Germinal center (tissue), 1 donor: ENCODE data around the gene KRTAP4-3.
"Not testable (repeated sequence)": the region's sequence is repeated elsewhere in the genome, so short reads cannot be mapped to it uniquely, and the experiment has no call there.

Experiments used
- DNase-seq: peaks from one replicate; pipeline ENCODE4 v3.0.0; 2012; ENCODE audit warnings: mixed read lengths, low spot score

KRTAP4-3 gene

GRCh38 chr17:41151525-41151924, 16.5 kb downstream of the KRTAP4-3 start:
- no peak for DNase-seq

GRCh38 chr17:41150026-41150425, 18.0 kb downstream of the KRTAP4-3 start:
- DNase-seq: no peak

GRCh38 chr17:41149652-41149985, 18.4 kb downstream of the KRTAP4-3 start, which contains the start of gene KRTAP4-5:
Gene KRTAP4-5, minus strand, starts transcription at chr17:41149825. Its CDS starts 58 bp downstream, at chr17:41149767.
- DNase-seq: no peak

- not testable (repeated sequence) for DNase-seq
Measured at GRCh38 chr17:41148971-41149651, 18.9 kb downstream of the KRTAP4-3 start.

- DNase-seq: no peak
Measured at GRCh38 chr17:41147531-41148204, 20.4 kb downstream of the KRTAP4-3 start.

- no peak for DNase-seq
Measured at GRCh38 chr17:41145261-41145660, 22.8 kb downstream of the KRTAP4-3 start.

- no peak for DNase-seq
Measured at GRCh38 chr17:41144846-41145245, 23.2 kb downstream of the KRTAP4-3 start.

GRCh38 chr17:41141361-41141760, 26.7 kb downstream of the KRTAP4-3 start:
- DNase-seq: no peak

- no peak for DNase-seq
Measured at GRCh38 chr17:41140360-41141131, 27.5 kb downstream of the KRTAP4-3 start, which contains the start of gene KRTAP4-6. Gene KRTAP4-6, minus strand, starts transcription at chr17:41140544. Its CDS starts 57 bp downstream, at chr17:41140487.

GRCh38 chr17:41139865-41140264, 28.2 kb downstream of the KRTAP4-3 start:
- not testable (repeated sequence) for DNase-seq

- DNase-seq: no peak
Measured at GRCh38 chr17:41133880-41134735, 33.9 kb downstream of the KRTAP4-3 start.

GRCh38 chr17:41131979-41132378, 36.0 kb downstream of the KRTAP4-3 start:
- DNase-seq: no peak

GRCh38 chr17:41127371-41127770, 40.6 kb downstream of the KRTAP4-3 start:
- DNase-seq: no peak

- DNase-seq: no peak
Measured at GRCh38 chr17:41126412-41126811, 41.6 kb downstream of the KRTAP4-3 start.

GRCh38 chr17:41125064-41125463, 43.0 kb downstream of the KRTAP4-3 start:
- DNase-seq: no peak

- not testable (repeated sequence) for DNase-seq
Measured at GRCh38 chr17:41123991-41124371, 44.0 kb downstream of the KRTAP4-3 start, which contains the start of gene KRTAP4-12. Gene KRTAP4-12, minus strand, starts transcription at chr17:41124182. Its CDS starts 60 bp downstream, at chr17:41124122.

- DNase-seq: not testable (repeated sequence)
Measured at GRCh38 chr17:41123292-41123990, 44.6 kb downstream of the KRTAP4-3 start.

- no peak for DNase-seq
Measured at GRCh38 chr17:41121742-41122141, 46.3 kb downstream of the KRTAP4-3 start.

GRCh38 chr17:41119696-41120690, 48.0 kb downstream of the KRTAP4-3 start:
- peak; percentile 45 for DNase-seq

- DNase-seq: no peak
Measured at GRCh38 chr17:41118721-41119120, 49.3 kb downstream of the KRTAP4-3 start.
